Measurements from ENCODE around the gene MSANTD1.
A peak's percentile ranks its signal among the peaks of the same experiment; 100 is the strongest.

The MSANTD1 gene

GRCh38 chr4:3267576-3268394 is 18.8 kb downstream of the MSANTD1 start:
- no peak for DNase-seq

GRCh38 chr4:3268395-3269104 is 19.6 kb downstream of the MSANTD1 start:
- no peak for DNase-seq

- DNase-seq: no peak
These were observed 20.4 kb downstream of the MSANTD1 start for GRCh38 chr4:3269105-3269927.

- DNase-seq: no peak
These were observed 21.1 kb downstream of the MSANTD1 start for GRCh38 chr4:3269991-3270611.

- DNase-seq: no peak
These were observed 22.2 kb downstream of the MSANTD1 start for GRCh38 chr4:3271131-3271530.

GRCh38 chr4:3276986-3277385 is 28.0 kb downstream of the MSANTD1 start:
- no peak for DNase-seq

DNA sequence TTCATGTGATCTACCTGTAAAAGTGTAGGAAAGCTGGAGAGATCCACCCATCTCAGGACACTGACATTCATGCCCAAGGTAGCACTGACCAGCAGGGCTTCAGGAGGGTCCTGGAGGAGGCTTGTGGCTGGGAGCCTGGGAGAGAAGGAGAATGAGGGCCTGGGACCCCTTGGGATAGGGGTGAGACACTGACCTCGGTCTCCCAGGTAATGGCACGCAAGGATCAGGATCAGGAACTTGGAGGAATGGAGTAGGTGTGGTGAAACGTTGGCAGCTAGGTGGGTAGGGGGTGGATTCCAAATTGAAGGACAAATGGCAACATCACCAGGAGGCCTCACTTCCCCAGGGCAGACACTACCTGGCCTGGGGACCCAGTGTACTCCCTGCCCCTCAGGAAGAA is 31.5 kb downstream of the MSANTD1 start:
- DNase-seq: no peak

DNA sequence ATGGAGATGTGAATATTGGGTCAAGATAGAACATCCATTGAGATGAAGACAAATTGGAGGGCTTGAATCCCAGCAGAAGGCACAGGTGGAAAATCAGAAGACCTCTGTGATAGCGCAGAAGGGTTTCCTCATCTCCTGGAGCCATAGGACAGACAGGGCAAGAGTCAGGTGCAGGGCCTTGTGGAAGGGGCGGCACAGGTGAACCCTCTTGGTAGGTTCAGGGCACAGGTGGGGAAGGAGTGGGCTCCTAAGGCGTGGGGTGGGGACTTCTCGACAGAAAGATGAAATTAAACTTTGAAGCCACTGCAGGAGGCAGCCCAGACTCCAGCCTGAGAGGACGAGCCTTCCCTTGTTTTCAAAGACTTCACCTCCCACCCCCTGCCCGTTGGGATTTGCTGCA is 34.5 kb downstream of the MSANTD1 start:
- no peak for DNase-seq

GRCh38 chr4:3283916-3284315 is 35.0 kb downstream of the MSANTD1 start:
- DNase-seq: no peak

DNA sequence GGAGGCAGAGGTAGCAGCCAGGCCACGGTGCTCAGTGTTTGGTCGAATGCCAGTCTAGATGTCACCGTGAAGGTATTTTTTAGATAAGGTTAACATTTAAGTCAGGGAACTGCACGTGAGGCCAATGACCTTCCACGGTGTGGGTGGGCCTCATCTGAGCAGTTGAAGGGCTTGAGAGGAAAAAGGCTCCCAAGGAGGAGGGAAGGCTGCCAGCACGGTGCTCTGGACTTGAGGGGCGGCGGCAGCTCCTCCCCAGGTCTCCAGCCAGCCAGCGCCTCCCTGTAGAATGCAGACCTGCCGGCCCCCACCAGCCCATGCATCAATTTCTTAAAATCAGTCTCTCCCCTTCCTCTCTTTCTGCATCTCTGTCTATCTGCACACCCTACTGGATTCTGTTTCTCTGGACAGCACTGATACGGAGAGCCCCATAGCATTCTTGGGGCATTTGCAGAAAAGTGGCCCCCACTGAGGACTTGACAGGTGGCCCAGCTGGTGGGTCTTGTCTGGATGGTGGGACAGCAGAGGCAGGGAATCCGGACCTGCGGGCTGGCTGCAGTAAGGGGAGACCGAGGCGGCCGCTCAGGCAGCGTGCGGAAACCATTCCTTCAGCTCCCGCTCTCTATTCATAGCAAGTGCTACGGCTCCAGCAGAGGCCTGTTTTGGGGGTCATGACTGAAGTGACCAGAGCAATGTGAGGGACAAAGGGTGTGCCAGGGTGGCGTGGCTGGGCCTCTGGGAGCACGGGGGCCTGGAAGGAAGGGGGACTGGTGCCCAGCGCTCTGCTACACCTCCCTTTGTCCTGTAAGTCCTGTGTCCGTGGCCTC is 36.0 kb downstream of the MSANTD1 start:
- DNase-seq: no peak

DNA sequence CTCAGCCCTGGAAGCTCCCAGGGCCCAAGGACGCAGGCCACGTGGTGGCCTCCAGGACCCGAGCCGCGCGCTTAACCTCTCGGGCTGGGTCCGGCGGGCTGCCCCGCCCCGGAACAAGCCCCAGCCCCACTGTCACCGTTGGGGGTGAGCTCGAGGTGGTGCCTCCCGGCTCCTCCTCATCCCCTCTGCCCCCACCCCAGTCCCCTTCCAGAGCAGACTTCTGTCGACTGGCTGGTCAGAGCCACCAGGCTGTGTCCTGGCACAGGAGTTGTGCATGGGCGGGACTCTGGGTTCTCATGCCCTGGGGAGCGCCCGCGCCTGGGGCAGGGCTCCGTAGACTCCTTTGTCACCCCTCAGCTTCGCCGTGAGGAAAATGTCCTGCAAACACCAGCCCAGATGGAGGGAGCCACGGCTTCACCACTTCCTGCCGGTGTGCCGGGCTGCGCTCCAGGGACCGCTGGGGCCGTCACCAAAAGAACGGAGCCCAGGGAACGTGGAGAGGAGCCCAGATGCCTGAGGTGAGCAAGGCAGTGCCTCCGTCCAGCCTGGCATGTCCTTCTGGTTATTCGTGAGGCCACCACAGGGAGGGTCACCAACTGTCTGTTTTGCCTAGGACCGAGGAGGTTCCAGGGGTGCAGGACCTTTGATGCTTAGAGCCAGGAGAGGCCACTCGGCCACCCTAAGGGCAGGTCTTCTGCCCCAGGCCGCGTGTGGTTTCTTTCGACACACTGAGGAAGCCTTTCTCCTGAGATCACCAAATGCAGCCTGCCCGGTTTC is 36.8 kb downstream of the MSANTD1 start:
- DNase-seq: peak; percentile 65

DNA sequence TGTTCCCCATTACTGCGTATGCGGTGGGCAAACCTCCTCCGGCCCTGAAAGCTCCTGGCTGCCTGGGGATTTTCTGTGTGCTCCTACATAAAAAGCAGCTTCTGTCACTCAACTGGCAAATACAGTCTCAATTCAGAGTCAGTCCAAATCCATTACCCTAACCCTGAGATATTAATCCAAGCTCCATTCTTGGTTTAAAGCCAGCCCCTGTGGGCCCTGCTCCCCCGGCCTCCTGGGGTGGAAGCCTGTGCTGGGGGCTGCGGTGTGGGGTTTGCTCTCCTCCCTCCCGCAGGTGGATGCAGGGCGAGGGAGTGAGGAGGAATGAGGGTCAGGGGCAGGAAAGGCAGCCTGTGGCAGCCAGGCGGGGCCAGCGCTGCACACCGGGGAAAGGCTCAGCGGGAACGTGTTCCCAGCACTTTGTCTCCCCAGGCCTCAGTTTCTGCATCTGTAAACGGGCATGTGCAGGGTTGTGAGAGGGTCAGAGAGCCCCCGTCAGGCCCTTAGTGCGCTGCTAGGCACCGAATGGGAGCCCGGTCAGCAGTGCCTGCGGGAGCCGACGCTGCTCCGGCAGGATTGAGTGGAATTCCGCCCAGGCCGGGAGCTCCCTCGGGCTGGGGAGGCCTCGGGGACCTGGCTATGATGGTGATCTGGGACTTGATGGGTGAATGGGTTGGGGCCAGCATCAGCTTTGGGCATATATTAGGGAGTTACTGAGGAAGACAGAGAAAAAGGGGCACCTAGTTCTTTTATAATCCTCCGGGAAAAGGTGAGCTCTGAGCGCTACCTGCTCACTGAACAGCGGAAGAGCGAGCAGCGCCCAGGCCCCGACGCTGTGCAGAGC is 37.6 kb downstream of the MSANTD1 start:
- DNase-seq: no peak

DNA sequence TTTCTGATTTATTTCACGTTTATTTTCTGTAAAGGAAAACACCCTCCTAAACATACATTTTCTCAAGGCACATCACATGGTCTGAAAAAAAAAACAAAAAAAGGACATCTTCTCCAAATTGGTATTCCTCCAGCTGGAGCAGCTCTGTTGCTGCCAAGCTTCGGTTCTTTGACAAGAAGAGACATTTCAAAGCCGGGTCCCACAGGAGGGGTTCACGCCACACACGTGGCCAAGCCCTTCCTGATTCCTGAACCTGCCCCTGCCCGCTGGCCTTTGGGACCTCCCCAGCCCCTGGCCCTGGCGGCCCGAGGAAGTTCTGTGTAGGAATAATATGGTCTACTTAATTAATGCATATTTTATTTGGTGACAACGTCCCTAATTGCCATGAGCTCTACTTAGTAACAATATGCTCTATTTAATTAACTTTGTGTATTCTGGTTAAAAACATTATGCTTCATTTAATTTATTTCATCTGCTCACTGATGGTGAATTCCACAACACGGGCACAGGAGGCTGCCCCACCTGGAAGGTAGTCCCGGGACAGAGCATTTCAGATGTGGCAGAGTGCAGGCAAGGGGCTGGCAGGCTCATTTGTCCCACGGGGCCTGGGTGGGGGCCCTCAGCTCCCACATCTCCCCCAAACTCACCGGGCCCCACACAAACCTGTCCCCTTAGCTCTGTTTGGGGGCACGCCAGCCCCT is 38.5 kb downstream of the MSANTD1 start:
- no peak for DNase-seq

- DNase-seq: no peak
These were observed 39.1 kb downstream of the MSANTD1 start for GRCh38 chr4:3287972-3288570.

GRCh38 chr4:3288571-3289094 is 39.7 kb downstream of the MSANTD1 start:
- DNase-seq: no peak

DNA sequence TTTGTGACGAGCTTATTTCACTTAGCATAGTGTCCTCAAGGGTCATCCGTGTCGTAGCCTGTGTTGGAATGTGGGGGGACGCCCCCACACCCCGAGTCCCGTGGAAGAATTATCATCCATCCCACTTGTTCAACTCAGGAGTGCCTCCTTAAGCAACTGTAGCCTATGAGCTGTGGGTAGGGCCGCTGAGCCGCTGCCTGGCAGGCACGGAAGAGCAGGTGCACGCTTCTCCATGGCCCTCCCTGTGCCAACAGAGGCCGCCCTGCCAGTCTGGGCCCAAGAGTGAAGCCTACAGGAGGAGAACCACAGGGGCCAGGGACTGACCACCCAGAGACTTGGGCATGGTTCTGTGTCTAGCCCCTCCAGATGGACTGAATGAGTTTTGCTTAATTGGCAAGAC is 41.5 kb downstream of the MSANTD1 start:
- no peak for DNase-seq

DNA sequence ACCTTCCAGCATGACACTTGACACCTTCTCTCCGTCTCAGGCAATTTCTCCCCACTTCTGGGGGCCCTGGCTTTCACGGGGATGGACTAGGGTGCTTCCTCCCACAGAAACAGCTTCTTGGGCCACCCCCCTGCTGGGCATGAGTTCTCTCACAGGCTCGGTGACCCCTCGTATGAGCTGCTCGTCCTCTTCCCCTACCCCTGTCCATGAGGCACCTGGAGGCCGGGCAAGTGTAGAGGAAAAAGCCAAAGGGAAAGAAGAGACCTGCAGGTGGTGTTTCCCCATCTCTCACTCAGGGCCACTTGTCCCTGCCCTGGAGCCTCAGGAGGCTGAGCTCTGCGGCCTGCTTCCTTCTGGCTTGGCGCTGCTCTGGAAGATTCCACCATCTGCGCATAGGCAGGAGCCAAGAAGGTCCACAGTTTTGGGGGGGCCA is 41.9 kb downstream of the MSANTD1 start:
- DNase-seq: no peak

DNA sequence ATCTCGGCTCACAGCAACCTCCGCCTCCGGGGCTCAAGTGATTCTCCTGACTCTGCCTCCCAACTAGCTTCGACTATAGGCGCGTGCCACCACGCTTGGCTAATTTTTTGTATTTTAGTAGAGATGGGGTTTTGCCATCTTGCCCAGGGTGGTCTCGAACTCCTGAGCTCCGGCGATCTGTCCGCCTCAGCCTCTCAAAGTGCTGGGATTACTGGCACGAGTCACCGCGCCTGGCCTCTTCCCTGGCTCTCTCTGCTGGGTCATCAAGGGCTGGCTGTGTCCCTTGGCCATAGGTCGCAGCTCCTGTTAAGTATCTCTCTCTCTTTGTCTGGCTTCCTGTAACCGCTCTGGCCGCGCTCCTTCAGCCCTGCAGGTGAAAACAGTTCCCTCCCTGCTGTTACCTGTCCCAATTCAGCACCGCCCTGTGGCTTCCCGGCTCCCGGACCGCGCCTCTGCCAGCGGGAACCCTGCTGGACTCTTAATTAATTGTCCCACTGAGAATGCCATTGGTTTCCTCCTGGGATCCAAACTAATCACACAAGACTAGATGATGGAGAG is 42.5 kb downstream of the MSANTD1 start:
- DNase-seq: no peak
